ENCODE data around the gene PLCL1.

GRCh38 chr2:197990356-197990755, 186.0 kb downstream of the PLCL1 start:
- no peak for TF ChIP-seq POLR2A (IDR thresholded peaks at IDR 0.05)
- TF ChIP-seq, protein P1, sequence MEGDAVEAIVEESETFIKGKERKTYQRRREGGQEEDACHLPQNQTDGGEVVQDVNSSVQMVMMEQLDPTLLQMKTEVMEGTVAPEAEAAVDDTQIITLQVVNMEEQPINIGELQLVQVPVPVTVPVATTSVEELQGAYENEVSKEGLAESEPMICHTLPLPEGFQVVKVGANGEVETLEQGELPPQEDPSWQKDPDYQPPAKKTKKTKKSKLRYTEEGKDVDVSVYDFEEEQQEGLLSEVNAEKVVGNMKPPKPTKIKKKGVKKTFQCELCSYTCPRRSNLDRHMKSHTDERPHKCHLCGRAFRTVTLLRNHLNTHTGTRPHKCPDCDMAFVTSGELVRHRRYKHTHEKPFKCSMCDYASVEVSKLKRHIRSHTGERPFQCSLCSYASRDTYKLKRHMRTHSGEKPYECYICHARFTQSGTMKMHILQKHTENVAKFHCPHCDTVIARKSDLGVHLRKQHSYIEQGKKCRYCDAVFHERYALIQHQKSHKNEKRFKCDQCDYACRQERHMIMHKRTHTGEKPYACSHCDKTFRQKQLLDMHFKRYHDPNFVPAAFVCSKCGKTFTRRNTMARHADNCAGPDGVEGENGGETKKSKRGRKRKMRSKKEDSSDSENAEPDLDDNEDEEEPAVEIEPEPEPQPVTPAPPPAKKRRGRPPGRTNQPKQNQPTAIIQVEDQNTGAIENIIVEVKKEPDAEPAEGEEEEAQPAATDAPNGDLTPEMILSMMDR (IDR thresholded peaks at IDR 0.05): no peak

Data from esophagus squamous epithelium (tissue), 4 donors.